Measurements from ENCODE around the gene MRPS22. TPM values are rescaled to one million over a fixed set of nuclear protein-coding genes. Genes with fewer than 3 reads are reported as not detected.
"Not testable (repeated sequence)": the region's sequence is repeated elsewhere in the genome, so short reads cannot be mapped to it uniquely, and the experiment has no call there.

The MRPS22 gene
- total RNA-seq, 1 donor from 2014 or later: 30.4 TPM

- H3K4me3 Mint-ChIP-seq (ENCODE audit: unreplicated experiment): no peak overlapping the region
- DNase-seq (ENCODE audit: extremely low spot score, unreplicated experiment): no peak
- no peak for TF ChIP-seq CTCF (IDR thresholded peaks at IDR 0.05)
- no peaks in the 10 kb centered on the region for H3K27me3 Mint-ChIP-seq (ENCODE audit: unreplicated experiment)
- no peaks in the 10 kb centered on the region for H3K9me3 Mint-ChIP-seq (ENCODE audit: unreplicated experiment)
- H3K27ac Mint-ChIP-seq (ENCODE audit: unreplicated experiment): no peak overlapping the region
- H3K4me1 Mint-ChIP-seq (ENCODE audit: unreplicated experiment): no peaks in the 10 kb centered on the region
- H3K36me3 Mint-ChIP-seq (ENCODE audit: unreplicated experiment): peaks cover 74% of the 10 kb centered on the region
Observed at GRCh38 chr3:139364549-139364948, 20.7 kb downstream of the MRPS22 start.

- H3K4me3 Mint-ChIP-seq (ENCODE audit: unreplicated experiment): no peak overlapping the region
- H3K36me3 Mint-ChIP-seq (ENCODE audit: unreplicated experiment): peaks cover 68% of the 10 kb centered on the region
- DNase-seq (ENCODE audit: extremely low spot score, unreplicated experiment): no peak
- no peaks in the 10 kb centered on the region for H3K9me3 Mint-ChIP-seq (ENCODE audit: unreplicated experiment)
- no peak for TF ChIP-seq CTCF (IDR thresholded peaks at IDR 0.05)
- no peak overlapping the region for H3K27ac Mint-ChIP-seq (ENCODE audit: unreplicated experiment)
- no peaks in the 10 kb centered on the region for H3K27me3 Mint-ChIP-seq (ENCODE audit: unreplicated experiment)
- no peaks in the 10 kb centered on the region for H3K4me1 Mint-ChIP-seq (ENCODE audit: unreplicated experiment)
Observed at GRCh38 chr3:139374099-139374498, 30.3 kb downstream of the MRPS22 start.

GRCh38 chr3:139377378-139377777 is 33.6 kb downstream of the MRPS22 start:
- Mint-ChIP-seq H3K4me3 (ENCODE audit: unreplicated experiment) (no peak overlapping the region), H3K27ac (ENCODE audit: unreplicated experiment) (no peak overlapping the region), H3K27me3 (ENCODE audit: unreplicated experiment) (no peaks in the 10 kb centered on the region), H3K4me1 (ENCODE audit: unreplicated experiment) (no peaks in the 10 kb centered on the region), H3K36me3 (ENCODE audit: unreplicated experiment) (peaks cover 59% of the 10 kb centered on the region), H3K9me3 (ENCODE audit: unreplicated experiment) (no peaks in the 10 kb centered on the region)
- no peak for DNase-seq (ENCODE audit: extremely low spot score, unreplicated experiment)
- TF ChIP-seq CTCF (IDR thresholded peaks at IDR 0.05): no peak

- Mint-ChIP-seq H3K9me3 (ENCODE audit: unreplicated experiment) (no peaks in the 10 kb centered on the region), H3K36me3 (ENCODE audit: unreplicated experiment) (peaks cover 50% of the 10 kb centered on the region), H3K27ac (ENCODE audit: unreplicated experiment) (no peak overlapping the region), H3K27me3 (ENCODE audit: unreplicated experiment) (no peaks in the 10 kb centered on the region), H3K4me1 (ENCODE audit: unreplicated experiment) (no peaks in the 10 kb centered on the region), H3K4me3 (ENCODE audit: unreplicated experiment) (no peak overlapping the region)
- TF ChIP-seq CTCF (IDR thresholded peaks at IDR 0.05): no peak
- no peak for DNase-seq (ENCODE audit: extremely low spot score, unreplicated experiment)
Observed at GRCh38 chr3:139378587-139379241, 34.9 kb downstream of the MRPS22 start.

- Mint-ChIP-seq H3K27me3 (ENCODE audit: unreplicated experiment) (no peaks in the 10 kb centered on the region), H3K4me1 (ENCODE audit: unreplicated experiment) (peaks cover 13% of the 10 kb centered on the region), H3K36me3 (ENCODE audit: unreplicated experiment) (peaks cover 34% of the 10 kb centered on the region), H3K4me3 (ENCODE audit: unreplicated experiment) (no peak overlapping the region), H3K9me3 (ENCODE audit: unreplicated experiment) (no peaks in the 10 kb centered on the region), H3K27ac (ENCODE audit: unreplicated experiment) (no peak overlapping the region)
- no peak for DNase-seq (ENCODE audit: extremely low spot score, unreplicated experiment)
- no peak for TF ChIP-seq CTCF (IDR thresholded peaks at IDR 0.05)
Observed at GRCh38 chr3:139380575-139380974, 36.8 kb downstream of the MRPS22 start.

GRCh38 chr3:139382291-139382690 is 38.5 kb downstream of the MRPS22 start:
- not testable (repeated sequence) for DNase-seq (ENCODE audit: extremely low spot score, unreplicated experiment); H3K27me3 Mint-ChIP-seq (ENCODE audit: unreplicated experiment); H3K9me3 Mint-ChIP-seq (ENCODE audit: unreplicated experiment); H3K27ac Mint-ChIP-seq (ENCODE audit: unreplicated experiment); H3K4me3 Mint-ChIP-seq (ENCODE audit: unreplicated experiment)
- Mint-ChIP-seq H3K4me1 (ENCODE audit: unreplicated experiment) (peaks cover 28% of the 10 kb centered on the region), H3K36me3 (ENCODE audit: unreplicated experiment) (peaks cover 28% of the 10 kb centered on the region)

All from osteocyte (in vitro differentiated cells).